Testis (tissue), 3 donors: ENCODE results near the gene EXD3. TPM values are rescaled to one million over a fixed set of nuclear protein-coding genes. Genes with fewer than 3 reads are reported as not detected.

Experiments used
- DNase-seq: peaks from one replicate; pipeline ENCODE4 v3.0.0-alpha.2; 2019
- H3K27ac ChIP-seq, 2 donors: fragments of 200-600 bp; sonication (generic); one replicate each; pipeline ENCODE4 v1.5.1; 2019
- H3K27me3 ChIP-seq: fragments of 200-600 bp; sonication (generic); one replicate; pipeline ENCODE4 v1.5.1; 2019
- H3K36me3 ChIP-seq: fragments of 200-600 bp; sonication (generic); one replicate; pipeline ENCODE4 v1.5.1; 2017; ENCODE audit warnings: low read depth; ENCODE audit errors: missing control alignments
- H3K4me1 ChIP-seq: fragments of 200-600 bp; sonication (generic); one replicate; pipeline ENCODE4 v1.5.1; 2019
- H3K4me3 ChIP-seq, 2 donors: fragments of 200-600 bp; sonication (generic); one replicate each; pipeline ENCODE4 v1.5.1; 2017 to 2019
- H3K9me3 ChIP-seq: fragments of 200-600 bp; sonication (generic); one replicate; pipeline ENCODE4 v1.5.1; 2017
- CTCF ChIP-seq, 3 experiments: fragments of 450-650 bp in 2 of 3; fragments of 200-600 bp in 1 of 3; sonication (generic) in 1 of 3; IDR thresholded peaks; one replicate each; pipeline ENCODE4 v1.5.1; 2016 to 2019; ENCODE audit warnings: antibody characterized with exemption in 3 of 3, mild to moderate bottlenecking in 2 of 3, moderate library complexity in 1 of 3
- POLR2A ChIP-seq: fragments of 450-650 bp; IDR thresholded peaks from one replicate; pipeline ENCODE4 v1.6.1; 2017; ENCODE audit warnings: antibody characterized with exemption, mild to moderate bottlenecking, moderate library complexity
- WGBS, 2 donors: methylation state at CpG; one replicate each; pipeline ENCODE4 v1.1.5; 2018; 5-methylcytosine and 5-hydroxymethylcytosine counted together
- intact Hi-C: fragments of 100-400 bp; cut with DNase I; formaldehyde crosslinking; loops from one replicate; pipeline ENCODE4 v1.15.1; 2023; ENCODE audit warnings: low total_unique reads
- polyA plus RNA-seq: library from polyadenylated mRNA; stranded (reverse); fragments of 350-450 nt; fragmentation: Illumina TruSeq; extraction: RNeasy Lipid Tissue Mini Kit (QIAGEN cat#74804); gene quantifications from one replicate; pipeline ENCODE4 v1.2.3, GENCODE V29; 2014; ENCODE audit warnings: low read depth, low replicate concordance; ENCODE audit not compliant: insufficient read depth
- total RNA-seq, 2 donors: library from RNA; depleted of rRNA; stranded (reverse); fragments of >200 nt; gene quantifications; one replicate each; pipeline ENCODE4 v1.2.3, GENCODE V29; 2016

Gene EXD3
- total and polyA plus RNA-seq, 3 donors from 2014 or later, result 8.9 to 24.5 (median 15.5) TPM

- Histone ChIP-seq H3K36me3 (no peaks in the 10 kb centered on the region), H3K27ac (no peak overlapping the region), H3K27me3 (no peaks in the 10 kb centered on the region), H3K4me3 (no peak overlapping the region), H3K9me3 (no peaks in the 10 kb centered on the region), H3K4me1 (peaks cover 15% of the 10 kb centered on the region)
- WGBS, 2 donors, result 90 to 95% methylated on average over 22 to 26 of the region's 26 CpGs
- TF ChIP-seq CTCF (IDR thresholded peaks at IDR 0.05) (no peak), POLR2A (no peak)
- no peak for DNase-seq
- intact Hi-C loops, result no loop called here
Measured at GRCh38 chr9:137385061-137385655, 37.8 kb downstream of the EXD3 start.

GRCh38 chr9:137383784-137384756, 38.9 kb downstream of the EXD3 start:
- Histone ChIP-seq H3K27ac (no peak overlapping the region), H3K4me3 (no peak overlapping the region), H3K9me3 (no peaks in the 10 kb centered on the region), H3K27me3 (no peaks in the 10 kb centered on the region), H3K4me1 (peaks cover 15% of the 10 kb centered on the region), H3K36me3 (no peaks in the 10 kb centered on the region)
- TF ChIP-seq CTCF (IDR thresholded peaks at IDR 0.05) (no peak), POLR2A (no peak)
- intact Hi-C loops, result no loop called here
- DNase-seq, result no peak
- WGBS, 2 donors, result 85 to 89% methylated on average over 22 to 39 of the region's 39 CpGs

- Histone ChIP-seq H3K27me3 (no peaks in the 10 kb centered on the region), H3K9me3 (no peaks in the 10 kb centered on the region), H3K36me3 (no peaks in the 10 kb centered on the region), H3K4me3 (no peak overlapping the region), H3K27ac (no peak overlapping the region), H3K4me1 (peaks cover 14% of the 10 kb centered on the region)
- 75 to 100% methylated on average over 2 to 27 of the region's 27 CpGs for WGBS, 2 donors
- TF ChIP-seq POLR2A (no peak), CTCF (IDR thresholded peaks at IDR 0.05) (no peak)
- DNase-seq, result no peak
- intact Hi-C loops, result no loop called here
Measured at GRCh38 chr9:137383081-137383783, 39.7 kb downstream of the EXD3 start.

GRCh38 chr9:137382444-137383080, 40.4 kb downstream of the EXD3 start:
- no peaks in the 10 kb centered on the region for H3K36me3 ChIP-seq
- H3K4me3 ChIP-seq, result no peak overlapping the region
- H3K27me3 ChIP-seq, result no peaks in the 10 kb centered on the region
- TF ChIP-seq POLR2A (no peak), CTCF (IDR thresholded peaks at IDR 0.05) (no peak)
- H3K9me3 ChIP-seq, result no peaks in the 10 kb centered on the region
- DNase-seq, result no peak
- H3K4me1 ChIP-seq, result peaks cover 7% of the 10 kb centered on the region
- intact Hi-C loops, result no loop called here
- H3K27ac ChIP-seq, result no peak overlapping the region
- WGBS, 2 donors, result 81 to 91% methylated on average over 6 to 25 of the region's 25 CpGs
